Measurements from ENCODE around the gene BABAM1.

DNA sequence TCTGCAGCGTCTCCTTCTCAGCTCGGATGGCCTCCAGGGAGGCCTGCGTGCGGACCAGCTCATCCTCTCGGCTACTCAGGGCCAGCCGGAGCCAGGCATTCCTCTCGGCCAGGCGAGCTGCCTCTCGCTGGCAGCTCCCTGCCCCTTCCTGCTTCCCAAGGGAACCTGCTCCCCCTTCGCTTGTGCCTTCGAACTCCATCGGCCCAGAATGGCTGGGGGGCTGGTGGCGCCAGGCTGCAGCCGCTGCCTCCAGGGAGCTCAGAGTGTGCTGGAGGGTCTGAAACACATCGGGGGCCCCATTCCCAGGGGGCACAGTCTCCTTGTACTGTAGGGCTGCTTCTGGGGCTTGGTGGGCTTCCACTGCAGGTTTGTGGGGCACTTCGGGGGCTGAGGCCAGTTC, 4.7 kb upstream of the BABAM1 start:
- TF ChIP-seq, protein P1, sequence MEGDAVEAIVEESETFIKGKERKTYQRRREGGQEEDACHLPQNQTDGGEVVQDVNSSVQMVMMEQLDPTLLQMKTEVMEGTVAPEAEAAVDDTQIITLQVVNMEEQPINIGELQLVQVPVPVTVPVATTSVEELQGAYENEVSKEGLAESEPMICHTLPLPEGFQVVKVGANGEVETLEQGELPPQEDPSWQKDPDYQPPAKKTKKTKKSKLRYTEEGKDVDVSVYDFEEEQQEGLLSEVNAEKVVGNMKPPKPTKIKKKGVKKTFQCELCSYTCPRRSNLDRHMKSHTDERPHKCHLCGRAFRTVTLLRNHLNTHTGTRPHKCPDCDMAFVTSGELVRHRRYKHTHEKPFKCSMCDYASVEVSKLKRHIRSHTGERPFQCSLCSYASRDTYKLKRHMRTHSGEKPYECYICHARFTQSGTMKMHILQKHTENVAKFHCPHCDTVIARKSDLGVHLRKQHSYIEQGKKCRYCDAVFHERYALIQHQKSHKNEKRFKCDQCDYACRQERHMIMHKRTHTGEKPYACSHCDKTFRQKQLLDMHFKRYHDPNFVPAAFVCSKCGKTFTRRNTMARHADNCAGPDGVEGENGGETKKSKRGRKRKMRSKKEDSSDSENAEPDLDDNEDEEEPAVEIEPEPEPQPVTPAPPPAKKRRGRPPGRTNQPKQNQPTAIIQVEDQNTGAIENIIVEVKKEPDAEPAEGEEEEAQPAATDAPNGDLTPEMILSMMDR (IDR thresholded peaks at IDR 0.05) = no peak
- TF ChIP-seq POLR2A (IDR thresholded peaks at IDR 0.05) = no peak

Measured in uterus (tissue), 2 donors.